HK-2 (cell line): Measurements from ENCODE around the gene PLSCR4.
A peak's percentile ranks its signal among the peaks of the same experiment; 100 is the strongest.
"Not testable (repeated sequence)": the region's sequence is repeated elsewhere in the genome, so short reads cannot be mapped to it uniquely, and the experiment has no call there.

Experiments
- DNase-seq: peaks from one replicate; pipeline ENCODE4 v3.0.0-alpha.2; 2018; ENCODE audit not compliant: unreplicated experiment

The PLSCR4 gene, protein sequence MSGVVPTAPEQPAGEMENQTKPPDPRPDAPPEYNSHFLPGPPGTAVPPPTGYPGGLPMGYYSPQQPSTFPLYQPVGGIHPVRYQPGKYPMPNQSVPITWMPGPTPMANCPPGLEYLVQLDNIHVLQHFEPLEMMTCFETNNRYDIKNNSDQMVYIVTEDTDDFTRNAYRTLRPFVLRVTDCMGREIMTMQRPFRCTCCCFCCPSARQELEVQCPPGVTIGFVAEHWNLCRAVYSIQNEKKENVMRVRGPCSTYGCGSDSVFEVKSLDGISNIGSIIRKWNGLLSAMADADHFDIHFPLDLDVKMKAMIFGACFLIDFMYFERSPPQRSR

DNA sequence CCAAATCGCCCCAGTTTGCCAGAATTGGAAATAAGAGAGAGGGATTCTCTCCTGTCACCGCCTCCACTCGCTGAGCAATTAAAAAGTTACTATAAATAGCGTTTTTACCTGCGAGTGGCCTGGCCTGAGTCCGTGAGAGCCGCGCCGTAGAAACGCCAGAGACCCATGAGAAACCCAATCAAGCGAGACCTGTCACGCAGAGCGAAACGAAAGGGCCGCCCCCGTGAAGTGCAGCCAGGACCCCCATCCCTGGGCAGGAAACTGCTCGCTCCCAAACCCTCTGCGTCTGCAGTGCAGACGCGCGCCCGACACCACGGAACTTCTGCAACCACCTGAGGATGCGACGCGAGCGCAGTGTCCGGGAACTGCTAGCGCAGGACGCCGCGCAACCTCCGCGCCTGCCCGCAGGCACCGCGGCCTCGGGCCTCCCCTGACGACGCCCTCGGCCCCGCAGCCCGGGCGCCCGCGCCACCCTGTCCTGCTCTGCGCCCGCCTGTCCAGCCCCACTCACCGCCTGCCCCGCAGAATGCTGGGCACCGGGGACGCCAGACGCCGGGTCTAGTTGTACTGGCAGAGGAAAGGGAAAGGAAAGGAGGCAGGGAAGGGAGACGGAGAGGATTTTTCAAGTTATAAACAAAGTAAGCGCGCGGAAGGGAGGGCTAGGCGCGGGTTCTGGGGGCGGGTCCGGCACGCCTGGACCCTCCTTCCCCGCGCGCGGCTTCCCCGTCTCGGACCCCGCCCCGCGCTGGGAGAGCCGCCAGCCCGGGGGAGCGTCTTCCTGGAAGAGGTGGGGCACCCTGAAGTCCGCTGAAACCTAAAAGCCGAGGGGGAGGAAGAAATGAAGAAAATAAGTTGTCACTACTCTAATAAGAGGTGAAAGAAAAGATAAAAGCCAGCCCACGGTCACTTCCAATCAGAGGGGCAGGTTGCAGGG, at the start of gene PLSCR4:
TSS of gene PLSCR4 (minus strand) at position 657 of the 934 bp plus-strand sequence. CDS start 29,034 bp downstream, outside the sequence.
- DNase-seq, result peak; percentile 52

DNA sequence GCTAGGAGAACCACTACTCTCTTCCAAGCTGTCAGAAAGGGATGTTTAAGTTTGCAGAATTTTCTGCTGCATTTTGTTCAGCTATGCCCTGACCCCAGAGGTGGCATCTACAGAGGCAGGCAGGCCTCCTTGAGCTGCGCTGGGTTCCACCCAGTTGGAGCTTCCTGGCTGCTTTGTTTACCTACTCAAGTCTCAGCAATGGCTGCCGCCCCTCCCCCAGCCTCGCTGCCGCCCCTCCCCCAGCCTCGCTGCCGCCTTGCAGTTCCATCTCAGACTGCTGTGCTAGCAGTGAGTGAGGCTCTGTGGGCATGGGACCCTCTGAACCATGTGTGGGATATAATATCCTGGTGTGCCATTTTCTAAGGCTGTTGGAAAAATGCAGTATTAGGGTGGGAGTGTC, 42.5 kb upstream of the PLSCR4 start:
- DNase-seq, result not testable (repeated sequence)

DNA sequence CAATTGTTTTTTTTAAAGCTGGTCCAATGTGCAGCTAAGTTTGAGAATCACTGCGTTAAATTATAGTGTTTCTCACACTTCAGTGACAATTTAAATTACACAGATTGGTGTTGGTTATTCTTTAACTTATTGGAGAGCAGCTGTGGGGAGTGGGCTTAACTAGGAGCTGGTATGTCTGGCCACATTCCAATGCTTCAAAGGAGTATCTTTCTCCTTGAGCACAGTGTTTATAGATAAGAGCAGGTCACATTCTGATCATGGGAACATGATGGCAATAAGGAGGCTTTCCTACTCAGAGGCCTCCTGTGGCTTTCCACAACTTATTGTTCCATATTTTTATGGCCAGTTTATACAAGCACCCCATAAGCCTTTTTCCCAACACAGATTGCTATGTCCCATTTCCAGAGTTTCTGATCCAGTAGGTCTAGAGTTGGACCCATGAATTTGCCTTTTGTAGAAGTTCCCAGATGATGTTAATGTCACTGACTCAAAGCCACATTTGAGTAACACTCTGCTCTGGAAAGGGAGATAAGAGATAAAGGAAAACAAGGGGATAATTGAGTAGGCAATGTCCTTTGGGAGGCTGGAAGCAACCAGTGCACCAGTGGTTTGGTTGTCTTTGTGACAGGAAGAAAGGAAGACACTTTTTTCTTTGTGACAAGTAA, 33.0 kb upstream of the PLSCR4 start:
- DNase-seq, result no peak

DNA sequence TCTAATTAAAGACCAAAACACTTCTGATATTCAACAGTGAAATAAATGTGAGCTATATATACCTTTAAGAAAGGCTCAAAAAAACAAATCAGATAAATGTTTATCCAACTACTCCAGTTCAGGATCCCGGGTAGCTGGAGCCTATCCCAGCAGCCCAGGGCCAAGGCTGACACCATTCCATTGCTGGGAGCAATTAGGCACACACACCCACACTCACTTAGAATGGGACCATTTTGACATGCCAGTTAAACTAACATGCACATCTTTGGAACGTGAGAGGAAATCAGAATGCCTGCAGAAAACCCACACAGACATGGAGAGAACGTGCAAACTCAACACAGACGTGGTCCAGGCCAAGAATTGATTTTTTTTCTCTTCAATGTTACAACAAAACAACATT, 30.0 kb upstream of the PLSCR4 start:
- no peak for DNase-seq

DNA sequence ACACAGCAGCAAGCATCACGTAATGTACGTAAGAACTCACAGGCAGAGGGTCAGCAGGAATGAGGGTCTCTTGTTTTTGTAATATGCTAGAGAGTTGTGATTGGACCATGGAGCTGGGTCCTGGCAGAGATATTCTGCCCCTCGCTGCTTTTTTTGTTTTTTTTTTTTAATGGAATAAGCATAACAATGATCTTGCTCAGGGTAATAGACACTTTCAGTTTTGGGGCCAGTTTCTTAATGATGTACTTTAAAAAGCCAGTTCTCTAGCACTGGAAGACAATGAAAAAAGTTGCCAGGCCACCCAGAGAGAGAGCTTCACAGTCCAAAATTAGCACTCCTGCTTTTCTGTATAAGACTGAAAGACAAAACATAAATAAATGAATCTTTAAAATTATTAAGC, 29.0 kb upstream of the PLSCR4 start:
- DNase-seq, result no peak

DNA sequence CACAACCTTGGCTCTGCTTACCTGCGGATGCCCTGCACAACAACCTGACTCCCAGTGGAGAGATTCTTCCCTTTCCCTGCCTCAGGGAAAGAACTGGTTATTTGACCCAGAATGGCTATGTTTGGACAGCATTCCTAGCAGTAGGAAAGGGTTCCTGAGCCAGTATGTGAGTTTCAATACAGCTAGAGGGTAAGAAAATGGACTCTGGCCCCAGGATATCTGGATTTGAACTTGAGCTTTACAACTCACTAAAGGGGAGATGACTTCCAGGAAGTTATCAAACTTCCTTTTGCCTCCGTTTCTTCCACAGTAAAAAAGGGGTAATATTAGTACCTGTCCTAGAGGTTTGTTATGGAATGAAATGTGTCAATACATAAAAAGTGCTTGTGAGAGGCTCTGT, 28.1 kb upstream of the PLSCR4 start:
- no peak for DNase-seq

DNA sequence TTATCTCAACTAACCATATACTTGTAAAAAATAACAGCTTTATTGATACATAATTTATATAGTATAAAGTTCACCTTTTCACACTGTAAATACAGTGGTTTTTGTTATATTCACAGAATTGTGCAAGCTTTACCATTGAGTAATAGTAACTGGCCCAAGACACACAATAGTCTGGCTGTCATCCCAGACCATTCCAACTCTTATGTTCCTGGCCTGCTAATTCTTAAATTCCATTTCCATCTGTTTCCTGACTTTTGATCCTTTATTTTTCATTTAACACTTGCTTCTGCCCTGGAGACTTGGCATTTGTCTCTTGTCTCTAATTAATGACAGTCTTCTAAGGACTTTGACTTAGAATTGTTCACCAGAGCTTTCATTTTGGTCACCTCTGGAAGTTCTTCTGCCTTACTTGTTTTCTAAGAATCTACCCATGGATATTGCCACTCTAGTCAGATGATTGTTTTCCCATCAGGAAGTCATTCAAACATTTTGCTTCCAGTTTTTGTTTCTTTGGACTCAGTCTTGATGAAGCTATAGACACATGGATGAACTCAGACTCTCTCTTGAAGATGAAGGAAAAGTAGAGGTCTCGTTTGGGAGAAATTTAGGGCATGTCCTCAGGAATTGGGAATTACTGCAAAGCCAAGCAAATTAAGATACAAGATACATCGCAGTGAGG, 27.2 kb upstream of the PLSCR4 start:
- DNase-seq, result no peak

DNA sequence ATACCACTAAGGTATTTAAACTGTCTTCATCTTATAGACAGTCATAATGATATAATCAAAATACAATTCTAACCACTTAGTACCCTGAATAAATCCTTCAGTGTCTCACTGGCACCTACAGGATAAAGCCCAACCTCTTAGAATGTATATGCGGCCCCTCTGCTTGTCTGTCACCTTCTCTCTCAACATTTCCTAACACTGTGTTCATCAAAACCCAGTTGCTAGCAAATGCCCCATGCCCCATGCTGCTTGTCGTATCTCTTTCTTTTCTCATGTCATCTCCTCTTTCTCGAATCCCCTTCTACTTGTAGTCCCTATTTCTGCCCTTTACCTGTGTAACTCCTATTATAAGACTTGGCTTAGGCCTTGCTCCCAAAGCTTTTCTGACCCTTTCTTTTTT, 24.6 kb upstream of the PLSCR4 start:
- no peak for DNase-seq

DNA sequence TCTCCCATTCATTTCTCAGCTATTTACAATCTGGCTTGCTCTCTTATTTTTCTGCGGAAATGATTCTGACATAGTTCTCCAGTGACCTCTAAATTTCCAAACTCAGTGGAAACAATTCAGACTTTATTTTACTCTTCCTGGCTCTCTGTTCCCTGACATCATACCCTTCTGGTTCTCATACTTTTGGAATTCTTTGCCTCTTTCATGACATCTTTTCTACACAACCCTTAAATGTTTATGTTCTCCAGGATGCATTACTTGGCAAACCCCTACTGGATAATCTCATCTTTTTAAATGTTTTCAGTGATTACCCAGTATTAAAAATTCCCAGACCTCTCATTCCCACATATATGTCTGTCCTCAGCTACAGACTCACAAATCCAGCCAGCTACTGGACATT, 23.9 kb upstream of the PLSCR4 start:
- DNase-seq, result no peak

DNA sequence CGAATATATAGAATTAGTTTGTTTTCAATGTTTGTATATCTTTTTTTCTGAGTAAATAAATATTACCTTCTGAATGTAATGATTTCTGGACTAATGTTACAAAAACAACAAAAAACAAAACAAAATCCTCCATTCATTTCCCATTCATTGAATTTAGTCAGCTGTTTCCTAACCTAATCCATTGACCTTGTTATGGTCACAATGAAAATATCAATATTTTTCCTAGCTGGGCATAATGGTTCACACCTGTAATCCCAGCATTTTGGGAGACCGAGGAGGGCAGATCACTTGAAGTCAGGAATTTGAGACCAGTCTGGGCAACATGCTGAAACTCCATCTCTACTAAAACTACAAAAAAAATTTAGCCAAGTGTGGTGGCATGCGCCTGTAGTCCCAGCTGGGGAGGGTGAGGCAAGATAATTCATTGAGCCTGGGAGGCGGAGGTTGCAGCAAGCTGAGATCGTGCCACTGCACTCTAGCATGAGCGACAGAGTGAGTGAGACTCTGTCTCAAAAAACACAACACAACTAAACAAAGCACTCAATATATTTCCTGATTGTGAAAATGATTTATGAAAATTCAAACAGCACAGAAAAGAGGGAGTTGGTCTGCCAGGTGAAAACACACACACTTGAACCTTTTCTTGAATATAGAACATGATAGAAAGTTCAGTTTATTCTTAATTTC, 23.0 kb upstream of the PLSCR4 start:
- DNase-seq, result no peak

DNA sequence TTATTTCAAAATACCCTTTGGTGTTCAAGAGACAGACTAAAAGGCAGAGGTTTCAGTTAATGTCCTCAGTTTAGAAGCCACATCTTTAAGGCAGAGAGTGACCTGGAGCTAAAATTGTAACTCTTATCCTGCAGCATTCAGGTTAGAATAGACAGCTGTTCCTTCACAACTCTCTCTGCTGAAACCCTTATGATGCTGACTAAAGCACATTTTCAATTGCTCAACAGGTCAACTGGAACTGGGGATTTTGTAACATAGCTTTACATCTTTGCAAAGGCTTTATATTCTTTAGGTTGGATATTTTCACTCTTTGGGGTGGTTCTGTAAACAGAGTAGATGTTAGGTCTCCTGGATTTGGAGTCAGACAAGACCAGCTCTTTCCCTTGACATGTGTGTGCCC, 20.3 kb upstream of the PLSCR4 start:
- no peak for DNase-seq

DNA sequence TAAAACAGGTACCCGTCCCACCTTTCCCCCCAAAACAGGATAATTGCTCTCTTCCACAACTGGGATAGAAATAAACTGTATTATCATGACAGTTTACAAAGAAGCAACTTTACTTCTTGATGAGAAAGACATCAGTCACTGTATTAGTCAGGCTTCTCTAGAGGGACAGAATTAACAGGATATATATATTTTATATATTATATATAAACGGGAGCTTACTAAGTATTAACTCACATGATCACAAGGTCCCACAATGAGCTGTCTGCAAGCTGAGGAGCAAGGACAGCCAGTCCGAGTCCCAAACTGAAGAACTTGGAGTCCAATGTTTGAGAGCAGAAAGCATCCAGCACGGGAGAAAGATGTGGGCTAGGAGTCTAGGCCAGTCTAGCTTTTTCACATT, 18.4 kb upstream of the PLSCR4 start:
- no peak for DNase-seq

DNA sequence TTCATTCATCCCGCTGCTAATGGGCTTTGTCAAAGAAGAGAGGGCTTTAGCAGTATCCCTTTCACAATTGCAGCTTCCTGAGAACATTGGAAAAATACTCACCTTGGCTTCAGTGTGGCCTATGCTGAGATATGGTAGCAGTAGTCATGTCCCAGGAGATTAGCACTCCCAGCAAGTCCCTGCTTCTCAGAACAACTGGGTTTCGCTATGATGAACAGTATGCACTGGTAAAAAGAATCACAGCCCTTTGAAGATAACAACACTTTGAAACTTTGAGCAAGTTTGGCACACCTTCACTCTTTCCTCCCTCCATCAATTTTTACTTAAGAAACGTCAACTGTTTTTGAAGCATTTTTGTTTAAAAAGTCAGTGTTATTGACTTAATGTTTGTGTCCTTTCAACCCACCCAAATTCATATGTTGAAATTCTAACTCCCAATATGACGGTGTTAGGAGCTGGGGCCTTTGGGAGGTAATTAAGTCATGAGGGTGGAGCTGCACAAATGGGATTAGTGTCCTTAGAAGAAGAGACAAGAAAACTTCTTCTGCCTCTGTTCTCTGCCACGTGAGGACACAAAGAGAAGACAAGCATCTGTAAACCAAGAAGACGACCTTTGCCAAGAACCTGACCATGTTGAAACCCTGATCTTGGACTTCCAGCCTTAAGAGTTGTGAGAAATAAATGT, 17.8 kb upstream of the PLSCR4 start:
- no peak for DNase-seq

DNA sequence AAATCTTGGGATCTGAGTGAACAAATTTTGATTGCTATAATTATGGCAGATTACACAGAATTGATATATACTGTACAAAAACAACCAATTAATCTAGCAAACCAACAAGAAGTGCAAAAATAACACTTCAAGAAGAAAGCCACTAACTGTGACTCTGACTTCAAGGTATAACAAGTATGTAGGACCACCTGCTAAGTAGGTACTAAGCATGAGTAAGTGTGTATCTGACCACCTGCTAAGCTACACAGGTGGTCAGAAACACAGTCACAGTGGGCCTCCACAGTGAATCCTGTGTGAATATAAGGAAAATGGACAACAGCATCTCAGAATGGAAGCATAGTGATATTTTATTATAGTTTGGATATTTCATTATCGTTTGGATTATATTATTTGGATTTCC, 14.8 kb upstream of the PLSCR4 start:
- DNase-seq, result no peak

DNA sequence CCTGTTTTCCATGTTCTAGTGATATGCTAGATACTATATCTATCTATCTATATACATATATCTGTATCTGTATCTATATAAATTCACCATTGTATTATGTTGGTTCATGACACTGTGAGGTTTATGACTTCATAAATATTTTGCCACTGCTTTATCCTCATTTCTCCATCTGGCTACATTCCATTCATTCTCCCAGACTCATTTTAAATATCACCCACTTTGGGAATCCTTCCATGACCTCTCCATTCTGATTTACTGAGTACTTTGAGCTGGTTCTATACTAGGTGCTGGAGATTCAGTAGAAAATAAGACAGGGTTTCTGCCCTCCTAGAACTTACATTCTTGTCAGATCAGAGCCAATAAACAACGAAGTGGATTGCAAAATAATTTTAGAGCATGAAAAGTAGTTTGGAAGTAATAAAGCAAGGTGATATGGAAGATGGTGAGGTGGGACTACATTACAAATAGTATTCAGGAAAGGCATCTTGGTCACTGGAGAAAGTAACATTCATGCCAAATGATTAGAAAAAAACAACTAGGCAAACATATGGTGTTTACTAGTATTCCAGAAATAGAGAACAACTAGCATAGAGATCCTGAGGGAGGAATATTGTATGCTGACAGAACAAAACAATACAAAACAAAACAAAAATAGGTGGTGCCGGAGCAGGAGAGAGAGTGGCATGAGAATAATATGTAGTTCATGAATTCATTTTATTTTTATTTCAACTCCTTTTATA, 11.6 kb upstream of the PLSCR4 start:
- DNase-seq, result no peak

DNA sequence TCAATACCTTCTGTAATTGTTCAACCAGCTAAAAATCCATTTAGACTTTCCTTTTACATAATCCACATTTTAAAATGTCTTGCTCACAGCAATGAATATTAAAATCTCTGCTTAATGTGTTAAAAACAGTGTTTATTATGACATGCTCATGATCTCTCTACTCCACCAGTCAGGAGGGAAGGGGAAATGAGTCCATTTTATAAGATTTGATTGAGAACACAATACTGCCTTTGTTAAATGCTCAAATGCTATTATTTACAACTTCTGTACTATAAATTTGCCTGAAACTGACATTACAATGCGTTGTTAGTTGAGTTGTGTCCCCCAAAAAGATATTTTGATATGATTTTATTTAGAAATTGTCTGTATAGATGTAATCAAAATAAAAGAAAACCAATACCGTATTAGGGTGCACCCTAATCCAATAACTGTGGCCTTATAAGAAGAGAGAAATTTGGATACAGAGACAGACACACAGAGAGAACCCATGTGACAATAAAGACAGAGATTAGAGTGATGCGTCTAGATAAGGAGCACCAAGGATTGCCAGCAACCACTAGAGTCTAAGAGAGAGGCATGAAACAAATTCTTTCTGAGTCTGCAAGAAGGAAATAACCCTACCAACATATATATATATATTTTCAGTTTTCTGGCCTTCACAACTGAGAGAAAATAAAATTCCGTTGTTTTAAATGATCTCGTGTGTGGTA, 9.1 kb upstream of the PLSCR4 start:
- no peak for DNase-seq

DNA sequence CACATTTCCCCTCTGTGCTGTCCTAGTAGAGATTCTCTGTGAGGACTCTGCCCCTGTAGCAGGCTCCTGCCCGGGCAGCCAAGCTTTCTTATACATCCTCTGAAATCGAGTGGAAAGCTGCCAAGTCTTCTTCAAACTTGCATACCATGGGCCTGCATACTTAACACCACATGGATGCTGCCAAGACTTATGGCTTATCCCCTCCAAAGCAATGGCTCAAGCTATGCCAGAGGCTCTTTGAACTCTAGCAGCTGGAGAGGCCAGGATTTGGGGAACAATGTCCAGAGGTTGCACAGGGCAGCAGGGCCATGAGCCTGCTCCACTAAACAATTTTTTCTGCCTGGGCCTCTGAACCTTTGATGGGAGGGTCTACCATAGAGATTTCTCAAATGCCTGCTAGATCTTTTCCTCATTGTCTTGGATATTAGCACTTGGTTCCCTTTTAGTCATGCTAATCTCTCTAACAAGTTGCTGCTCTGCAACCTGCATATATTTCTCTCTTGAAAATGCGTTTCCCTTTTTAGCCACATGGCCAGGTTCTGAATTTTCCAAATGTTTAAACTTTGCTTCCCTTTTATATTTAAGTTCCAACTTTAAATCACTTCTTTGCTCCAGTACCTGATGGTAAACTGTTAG, 6.1 kb upstream of the PLSCR4 start:
- no peak for DNase-seq

DNA sequence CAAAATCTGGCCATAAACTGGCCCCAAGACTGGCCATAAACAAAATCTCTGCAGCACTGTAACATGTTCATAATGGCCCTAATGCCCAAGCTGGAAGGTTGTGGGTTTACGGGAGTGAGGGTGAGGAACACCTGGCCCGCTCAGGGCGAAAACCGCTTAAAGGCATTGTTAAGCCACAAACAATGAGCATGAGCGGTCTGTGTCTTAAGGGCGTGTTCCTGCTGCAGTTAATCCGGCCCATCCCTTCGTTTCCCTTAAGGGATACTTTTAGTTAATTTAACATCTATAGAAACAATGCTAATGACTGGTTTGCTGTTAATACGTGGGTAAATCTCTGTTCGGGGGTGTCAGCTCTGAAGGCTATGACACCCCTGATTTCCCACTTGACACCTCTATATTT, 1.5 kb upstream of the PLSCR4 start:
- not testable (repeated sequence) for DNase-seq

DNA sequence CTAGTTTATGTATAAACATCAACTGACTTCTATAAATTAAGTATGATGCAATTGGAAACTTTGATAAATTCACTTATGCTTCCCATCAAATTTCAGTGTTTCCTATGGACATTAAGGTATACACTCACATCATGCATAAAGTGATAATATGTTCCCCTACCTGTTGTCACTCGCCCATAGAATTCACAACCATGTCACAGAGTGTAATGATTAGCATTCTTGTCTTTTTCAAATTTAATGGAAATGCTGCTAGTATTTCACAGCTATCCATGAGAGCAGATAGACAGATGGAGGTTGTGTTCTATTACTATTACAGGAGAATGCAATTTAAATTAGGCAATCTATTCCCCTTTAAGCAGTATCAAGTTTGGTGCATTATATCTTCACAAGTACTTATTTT, 984 bp downstream of the PLSCR4 start:
- DNase-seq, result no peak
